Activated effector memory CD4-positive, alpha-beta T cell treated with Interleukin-2 at 50 U/mL for 16 hours (primary cell): ENCODE measurements around the gene MOV10L1.

Experiments
- DNase-seq: peaks from one replicate; pipeline ENCODE4 v3.0.0-alpha.2; 2020

Gene MOV10L1

DNA sequence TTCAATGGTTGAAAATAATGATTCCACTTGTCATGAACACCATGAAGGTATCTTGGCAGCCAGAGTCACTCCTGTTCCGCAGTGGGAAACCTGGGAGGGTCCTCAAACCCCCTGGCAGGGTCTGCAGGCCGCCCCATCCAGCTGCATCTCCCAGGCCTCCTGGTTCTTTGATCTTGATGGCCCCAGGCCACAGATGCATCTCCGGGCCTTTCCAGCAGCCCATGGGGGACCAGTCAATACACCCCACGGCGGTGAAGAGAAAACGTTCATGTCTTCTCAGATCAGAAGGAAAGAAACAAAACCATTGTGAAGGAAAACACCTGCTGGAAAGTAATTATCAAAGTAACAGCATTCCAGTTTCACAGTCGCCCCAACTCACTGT is 29.9 kb upstream of the MOV10L1 start:
- no peak for DNase-seq

DNA sequence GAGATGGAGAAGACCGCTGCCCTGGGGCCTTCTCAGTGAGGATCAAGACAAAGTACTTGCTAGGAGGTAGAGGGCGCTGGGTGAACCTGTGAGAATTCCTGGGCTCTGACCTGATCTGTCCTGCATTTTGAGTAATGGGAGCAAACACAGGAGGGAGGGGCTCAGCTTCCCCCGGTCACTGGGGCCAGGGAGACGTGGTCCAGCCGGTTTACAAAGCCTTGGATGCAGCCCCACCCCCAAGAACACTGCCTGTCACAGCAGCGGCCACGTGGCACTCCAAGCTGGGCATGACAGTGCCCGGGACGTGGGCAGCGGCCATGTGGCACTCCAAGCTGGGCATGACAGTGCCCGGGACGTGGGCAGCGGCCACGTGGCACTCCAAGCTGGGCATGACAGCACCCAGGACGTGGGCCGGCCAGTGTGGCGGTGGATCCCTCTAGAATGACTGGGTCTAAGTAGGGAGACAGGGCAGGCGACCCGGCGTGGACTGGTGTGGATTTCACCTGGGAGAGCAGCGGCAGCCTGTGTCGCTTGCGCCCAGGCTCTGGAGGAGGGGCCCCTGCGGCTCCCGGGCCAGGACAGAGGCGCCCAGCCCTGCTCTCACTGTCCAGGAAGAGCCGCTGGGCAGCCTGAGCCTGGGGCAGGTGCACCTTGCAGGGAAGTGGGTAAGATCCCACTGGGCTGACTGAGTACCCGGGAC is 29.2 kb upstream of the MOV10L1 start:
- DNase-seq = no peak

GRCh38 chr22:50061141-50061823 is 28.5 kb upstream of the MOV10L1 start:
- no peak for DNase-seq

- DNase-seq = no peak
Measured at GRCh38 chr22:50061824-50062355, 27.9 kb upstream of the MOV10L1 start.

DNA sequence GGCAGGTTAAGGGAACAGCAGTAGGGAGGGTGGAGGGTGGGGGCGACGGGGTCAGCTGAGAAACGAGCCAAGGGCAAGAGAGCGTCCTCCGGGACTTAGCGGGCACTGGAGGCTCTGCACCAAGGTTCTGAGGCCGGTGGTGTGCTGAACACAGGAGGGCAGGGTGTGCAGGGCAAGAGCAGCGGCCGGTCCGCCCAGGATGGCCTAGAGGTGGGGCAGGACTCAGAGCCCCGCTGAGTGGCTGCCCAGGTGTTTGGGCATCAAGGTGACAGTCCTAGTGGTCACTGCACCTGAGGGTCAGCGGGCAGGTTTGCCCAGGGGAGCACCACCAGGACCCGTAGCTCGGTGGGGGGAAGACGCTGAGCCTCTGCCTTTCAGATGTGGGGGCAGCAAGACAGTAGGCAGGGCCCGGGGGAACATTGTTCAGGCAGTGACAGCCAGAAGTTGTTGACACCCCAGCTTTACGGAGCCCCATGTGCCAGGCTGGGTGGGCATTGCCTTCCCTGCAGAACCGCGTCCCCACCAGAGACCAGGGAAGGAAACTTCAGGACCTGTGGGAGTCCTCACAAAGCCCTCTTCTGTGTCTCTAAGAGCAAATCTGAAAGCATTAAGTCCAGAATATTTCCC is 27.2 kb upstream of the MOV10L1 start:
- no peak for DNase-seq

DNA sequence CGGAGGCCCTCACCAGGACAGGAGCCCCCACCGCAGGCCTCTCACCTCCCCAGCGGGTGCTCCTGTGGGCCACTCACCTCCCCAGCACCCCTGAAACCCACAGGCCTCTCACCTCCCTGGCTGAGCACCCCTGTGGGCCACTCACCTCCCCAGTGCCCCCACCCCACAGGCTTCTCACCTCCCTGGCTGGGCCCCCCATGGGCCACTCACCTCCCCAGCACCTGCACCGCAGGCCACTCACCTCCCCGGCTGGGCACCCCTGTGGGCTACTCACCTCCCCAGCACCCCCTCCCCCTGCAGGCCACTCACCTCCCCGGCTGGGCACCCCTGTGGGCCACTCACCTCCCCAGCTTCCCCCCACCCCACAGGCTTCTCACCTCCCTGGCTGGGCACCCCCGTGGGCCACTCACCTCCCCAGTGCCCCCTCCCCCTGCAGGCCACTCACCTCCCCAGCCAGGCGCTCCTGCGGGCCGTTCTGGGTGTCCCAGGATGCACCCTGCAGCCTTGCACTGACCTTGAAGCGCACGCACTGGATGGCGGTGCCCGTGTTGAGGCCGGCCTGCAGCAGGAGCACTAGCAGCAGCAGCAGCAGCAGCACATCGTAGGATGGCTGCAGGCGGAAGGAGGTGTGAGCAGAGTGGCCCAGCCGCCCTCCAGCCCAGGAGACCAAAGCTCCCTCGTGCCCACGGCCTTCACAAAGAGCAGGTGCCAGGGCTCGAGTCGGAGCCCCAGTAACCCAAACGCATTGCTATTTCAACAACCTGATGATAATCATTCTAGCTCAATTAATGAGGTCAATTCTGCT is 26.0 kb upstream of the MOV10L1 start:
- no peak for DNase-seq

DNA sequence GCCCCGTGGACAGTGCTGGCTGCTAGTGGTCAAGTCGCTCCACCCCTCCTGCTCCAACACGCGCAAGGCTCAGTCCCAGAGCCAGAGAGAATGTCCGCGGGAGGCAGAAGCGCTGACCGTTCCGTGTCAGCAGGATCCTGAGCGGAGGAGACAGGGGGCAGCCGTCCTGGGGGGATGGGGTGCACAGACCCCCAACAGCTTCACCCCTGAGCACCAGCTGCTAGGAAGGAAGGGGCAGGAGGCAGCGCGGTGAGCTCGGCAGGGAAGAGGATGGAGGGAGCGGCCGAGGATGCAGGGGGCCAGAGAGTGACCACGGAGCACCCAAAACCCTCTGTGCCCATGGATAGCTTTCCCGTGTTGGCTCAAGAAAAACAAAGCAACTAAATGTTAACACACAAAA is 25.4 kb upstream of the MOV10L1 start:
- no peak for DNase-seq

DNA sequence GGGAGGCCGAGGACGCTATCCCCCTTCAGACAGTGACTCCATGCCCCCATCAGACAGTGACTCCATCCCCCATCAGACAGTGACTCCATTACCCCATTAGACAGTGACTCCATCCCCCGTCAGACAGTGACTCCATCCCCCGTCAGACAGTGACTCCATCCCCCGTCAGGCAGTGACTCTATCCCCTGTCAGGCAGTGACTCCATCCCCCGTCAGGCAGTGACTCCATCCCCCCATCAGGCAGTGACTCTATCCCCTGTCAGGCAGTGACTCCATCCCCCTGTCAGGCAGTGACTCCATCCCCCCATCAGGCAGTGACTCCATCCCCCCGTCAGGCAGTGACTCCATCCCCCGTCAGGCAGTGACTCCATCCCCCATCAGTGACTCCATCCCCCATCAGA is 22.6 kb upstream of the MOV10L1 start:
- DNase-seq = no peak

GRCh38 chr22:50068096-50068495 is 21.7 kb upstream of the MOV10L1 start:
- no peak for DNase-seq

GRCh38 chr22:50070366-50070765 is 19.4 kb upstream of the MOV10L1 start:
- no peak for DNase-seq

DNA sequence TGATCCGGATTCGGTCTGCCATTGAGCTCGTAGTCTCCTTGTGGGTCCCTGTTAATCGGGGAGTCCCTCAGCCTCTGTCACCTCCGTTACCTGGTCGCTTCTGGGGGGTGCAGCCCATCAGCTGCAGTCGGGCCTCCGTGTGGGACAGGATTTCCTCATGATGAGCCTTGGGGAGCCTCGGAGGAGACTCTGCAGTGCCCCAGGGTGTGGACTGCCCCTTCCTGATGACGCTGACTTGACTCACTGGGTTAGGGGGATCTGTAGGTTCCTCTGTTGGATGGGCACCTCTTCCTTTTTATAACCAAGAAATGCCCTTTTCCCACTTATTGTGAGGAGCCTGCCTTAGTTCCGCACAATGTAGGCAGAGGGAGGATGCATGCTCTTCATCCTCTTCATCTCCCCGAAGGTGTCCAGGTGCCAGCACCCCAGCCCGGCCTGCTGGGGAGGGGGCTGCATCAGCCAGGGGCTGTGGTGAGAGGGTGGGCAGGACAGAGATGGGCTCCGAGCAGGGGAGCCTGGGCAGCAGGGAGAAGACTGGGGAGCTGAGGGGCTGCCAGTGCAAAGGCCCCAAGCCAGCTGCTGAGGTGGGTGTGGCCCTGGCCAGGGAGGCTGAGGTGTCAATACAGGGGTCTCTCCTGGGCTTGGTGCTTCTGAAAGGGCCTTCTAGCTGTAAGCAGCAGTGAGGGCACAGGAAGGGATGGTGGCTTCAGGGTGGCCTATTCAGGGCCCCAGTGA is 18.2 kb upstream of the MOV10L1 start:
- DNase-seq = no peak

- no peak for DNase-seq
Measured at GRCh38 chr22:50072167-50072555, 17.6 kb upstream of the MOV10L1 start.

DNA sequence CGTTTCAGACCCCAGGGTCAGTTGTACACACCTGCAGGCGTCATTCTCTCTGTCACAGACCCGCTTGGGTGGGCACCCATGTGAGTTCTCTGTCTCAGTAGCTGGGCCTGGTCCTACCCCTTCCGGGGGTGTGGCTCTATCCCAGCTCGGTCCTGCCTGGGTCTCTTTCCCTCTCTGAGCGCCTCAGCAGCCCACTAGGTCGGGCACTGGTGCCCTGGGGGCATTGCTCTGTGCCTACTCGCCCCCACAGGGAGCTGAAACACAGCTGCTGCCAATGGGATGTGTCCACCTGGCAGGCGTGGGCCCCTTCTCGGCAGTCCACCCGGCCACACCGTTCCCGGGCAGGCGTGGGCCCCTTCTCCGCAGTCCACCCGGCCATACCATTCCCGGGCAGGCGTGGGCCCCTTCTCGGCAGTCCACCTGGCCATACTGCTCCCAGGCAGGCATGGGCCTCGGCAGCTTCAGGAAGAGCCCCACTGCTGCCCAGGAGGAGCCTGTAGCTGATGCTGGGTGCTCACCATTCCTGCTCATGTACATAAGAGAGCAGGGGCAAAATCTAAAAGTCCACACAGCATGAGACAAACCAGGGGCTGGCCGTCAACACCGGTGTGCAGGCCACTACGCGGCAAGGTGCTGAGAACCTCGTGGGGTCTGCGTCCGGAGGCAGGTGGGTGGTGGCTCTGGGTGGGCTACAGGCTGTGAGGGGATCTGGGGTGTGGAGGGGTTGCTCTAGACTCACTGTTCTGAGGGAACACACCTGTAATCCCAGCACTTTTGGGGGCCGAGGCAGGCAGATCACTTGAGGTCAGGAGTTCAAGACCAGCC is 16.9 kb upstream of the MOV10L1 start:
- DNase-seq = no peak

GRCh38 chr22:50074056-50074455 is 15.8 kb upstream of the MOV10L1 start:
- DNase-seq = no peak

DNA sequence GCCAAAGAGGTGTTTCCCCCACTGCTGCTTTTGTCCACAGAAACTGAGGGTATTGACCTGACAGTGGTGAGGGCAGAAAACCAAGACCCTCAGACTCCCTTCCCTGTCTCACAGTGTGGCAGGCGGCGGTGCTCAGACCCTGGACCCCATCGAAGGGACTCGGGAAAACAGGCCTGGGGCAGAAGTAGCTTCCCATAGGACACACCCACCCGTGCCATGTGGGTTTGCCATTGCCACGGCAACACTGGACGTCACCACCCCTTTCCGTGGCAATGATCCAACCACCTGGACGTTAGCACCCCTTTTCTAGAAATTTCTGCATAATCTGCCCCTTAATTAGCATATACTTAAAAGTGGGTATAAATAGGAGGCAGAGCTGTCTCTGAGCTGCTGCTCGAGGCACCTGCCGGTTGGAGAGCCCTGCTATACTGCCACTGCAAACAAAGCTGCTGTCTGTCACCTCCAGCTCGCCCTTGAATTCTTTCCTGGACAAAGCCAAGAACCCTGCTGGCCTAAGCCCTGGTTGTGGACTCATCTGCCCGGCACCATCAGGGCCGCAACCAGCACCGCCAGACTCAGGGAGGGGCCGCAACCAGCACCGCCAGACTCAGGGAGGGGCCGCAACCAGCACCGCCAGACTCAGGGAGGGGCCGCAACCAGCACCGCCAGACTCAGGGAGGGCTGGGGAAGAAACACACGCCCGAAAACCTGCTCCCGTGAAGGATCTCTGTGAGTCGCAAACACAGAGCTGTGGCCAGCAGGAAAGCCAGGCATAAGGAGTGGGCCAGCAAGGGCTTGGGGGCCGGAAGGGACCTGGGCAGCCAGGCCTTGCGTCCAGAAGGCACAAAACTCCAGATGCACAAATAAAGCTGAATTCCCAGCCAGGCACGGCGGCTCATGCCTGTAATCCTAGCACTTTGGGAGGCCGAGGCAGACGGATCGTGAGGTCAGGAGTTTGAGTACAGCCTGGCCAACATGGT is 15.0 kb upstream of the MOV10L1 start:
- no peak for DNase-seq

DNA sequence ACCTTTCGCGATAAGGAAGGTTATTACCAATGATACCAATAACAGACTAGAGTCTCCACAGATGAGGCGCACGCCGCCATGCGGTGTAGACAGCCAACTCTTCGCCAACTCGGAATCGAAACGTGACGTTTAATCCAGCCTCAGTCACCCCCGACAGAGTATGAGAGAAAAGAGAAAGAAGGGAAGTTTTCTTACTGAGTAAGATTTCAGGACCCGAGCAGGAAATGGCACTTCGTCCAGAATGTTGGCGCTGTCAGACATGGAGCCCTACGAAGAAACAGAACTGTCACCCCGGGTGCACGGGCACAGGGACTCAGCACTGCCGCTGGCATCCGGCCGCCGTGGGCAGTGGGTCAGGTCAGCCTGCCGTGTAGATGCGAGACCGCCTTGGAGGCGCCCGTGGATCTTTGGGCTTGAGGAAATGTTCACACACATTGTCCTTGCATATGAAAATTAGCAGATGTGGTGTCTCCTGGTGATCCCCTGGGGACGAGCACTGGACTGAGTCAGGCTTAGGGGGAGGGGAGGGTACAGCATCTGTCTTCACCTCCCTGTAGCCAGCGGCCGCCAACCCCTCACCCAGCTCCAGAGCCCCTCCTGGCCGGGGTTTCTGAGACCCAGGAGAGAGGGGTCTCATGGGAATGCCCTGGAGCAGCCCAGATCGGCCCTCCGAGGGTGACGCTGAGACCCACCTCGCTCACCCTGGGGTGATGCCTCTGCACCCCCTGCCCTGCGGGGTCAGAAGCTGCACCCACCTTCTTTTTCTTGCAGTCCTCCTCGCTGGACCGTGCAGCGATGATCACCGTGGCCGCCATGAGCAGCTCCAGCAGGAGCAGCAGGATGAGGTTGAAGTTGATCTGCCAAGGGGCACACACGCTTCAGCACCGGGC is 12.9 kb upstream of the MOV10L1 start:
- DNase-seq = no peak

GRCh38 chr22:50078246-50078645 is 11.6 kb upstream of the MOV10L1 start:
- no peak for DNase-seq

DNA sequence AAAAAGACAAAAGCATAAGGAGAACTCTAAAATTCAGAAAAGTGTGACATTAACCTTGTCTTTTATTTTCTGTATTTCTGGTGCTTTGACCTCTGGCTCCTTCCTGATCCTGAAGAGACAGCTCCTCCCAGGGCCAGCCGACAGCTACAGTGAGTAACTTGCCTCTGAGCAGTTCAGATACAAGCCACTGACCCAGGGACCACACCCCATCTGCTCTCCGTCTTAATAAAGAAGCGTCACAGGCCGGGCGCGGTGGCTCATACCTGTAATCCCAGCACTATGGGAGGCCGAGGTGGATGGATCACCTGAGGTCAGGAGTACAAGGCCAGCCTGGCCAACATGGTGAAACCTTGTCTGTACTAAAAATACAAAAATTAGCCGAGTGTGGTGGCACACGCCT is 11.0 kb upstream of the MOV10L1 start:
- DNase-seq = no peak

DNA sequence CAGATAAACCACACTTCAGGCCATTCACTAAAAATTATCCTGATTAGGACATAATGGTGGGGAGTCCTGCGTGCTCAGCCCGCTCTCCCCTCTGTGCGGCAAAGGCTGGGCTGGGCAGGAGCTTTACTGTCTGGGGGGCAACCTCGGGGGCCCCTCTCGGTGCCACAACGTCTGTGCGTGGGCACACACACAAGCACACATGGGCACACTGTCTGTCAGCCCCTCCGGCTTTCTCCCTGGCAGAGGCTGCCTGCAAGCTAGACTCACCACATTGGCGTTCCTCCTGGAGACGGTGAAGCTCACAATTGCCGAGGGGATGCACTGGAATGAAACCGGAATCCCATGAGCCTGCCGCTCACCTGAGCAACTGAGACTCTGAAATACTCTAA is 9.7 kb upstream of the MOV10L1 start:
- no peak for DNase-seq
